ENCODE results near the gene MVB12B.

The MVB12B gene

DNA sequence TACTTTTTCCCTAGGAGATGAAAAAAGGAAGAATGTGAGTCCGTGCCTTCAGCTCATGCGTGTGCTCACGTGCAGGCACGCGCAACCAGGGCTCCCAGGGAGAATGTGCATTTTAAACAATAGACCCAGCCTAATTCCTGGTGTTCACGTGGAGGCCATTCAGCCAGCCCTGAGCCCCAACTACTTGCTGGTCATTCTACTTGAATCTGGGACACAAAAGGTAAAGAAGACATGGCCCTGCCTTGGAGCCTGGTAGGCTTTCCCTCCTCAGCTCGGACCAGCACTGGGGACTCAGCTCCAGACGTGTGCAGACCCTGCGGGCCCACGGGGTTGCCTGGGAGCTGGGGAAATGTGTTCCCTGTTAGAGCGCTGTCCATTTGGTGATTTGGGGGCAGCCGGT, 125.5 kb downstream of the MVB12B start:
- TF ChIP-seq, protein P1, sequence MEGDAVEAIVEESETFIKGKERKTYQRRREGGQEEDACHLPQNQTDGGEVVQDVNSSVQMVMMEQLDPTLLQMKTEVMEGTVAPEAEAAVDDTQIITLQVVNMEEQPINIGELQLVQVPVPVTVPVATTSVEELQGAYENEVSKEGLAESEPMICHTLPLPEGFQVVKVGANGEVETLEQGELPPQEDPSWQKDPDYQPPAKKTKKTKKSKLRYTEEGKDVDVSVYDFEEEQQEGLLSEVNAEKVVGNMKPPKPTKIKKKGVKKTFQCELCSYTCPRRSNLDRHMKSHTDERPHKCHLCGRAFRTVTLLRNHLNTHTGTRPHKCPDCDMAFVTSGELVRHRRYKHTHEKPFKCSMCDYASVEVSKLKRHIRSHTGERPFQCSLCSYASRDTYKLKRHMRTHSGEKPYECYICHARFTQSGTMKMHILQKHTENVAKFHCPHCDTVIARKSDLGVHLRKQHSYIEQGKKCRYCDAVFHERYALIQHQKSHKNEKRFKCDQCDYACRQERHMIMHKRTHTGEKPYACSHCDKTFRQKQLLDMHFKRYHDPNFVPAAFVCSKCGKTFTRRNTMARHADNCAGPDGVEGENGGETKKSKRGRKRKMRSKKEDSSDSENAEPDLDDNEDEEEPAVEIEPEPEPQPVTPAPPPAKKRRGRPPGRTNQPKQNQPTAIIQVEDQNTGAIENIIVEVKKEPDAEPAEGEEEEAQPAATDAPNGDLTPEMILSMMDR (conservative IDR thresholded peaks at IDR 0.05), result no peak
- no peak overlapping the region for H3K27ac ChIP-seq

DNA sequence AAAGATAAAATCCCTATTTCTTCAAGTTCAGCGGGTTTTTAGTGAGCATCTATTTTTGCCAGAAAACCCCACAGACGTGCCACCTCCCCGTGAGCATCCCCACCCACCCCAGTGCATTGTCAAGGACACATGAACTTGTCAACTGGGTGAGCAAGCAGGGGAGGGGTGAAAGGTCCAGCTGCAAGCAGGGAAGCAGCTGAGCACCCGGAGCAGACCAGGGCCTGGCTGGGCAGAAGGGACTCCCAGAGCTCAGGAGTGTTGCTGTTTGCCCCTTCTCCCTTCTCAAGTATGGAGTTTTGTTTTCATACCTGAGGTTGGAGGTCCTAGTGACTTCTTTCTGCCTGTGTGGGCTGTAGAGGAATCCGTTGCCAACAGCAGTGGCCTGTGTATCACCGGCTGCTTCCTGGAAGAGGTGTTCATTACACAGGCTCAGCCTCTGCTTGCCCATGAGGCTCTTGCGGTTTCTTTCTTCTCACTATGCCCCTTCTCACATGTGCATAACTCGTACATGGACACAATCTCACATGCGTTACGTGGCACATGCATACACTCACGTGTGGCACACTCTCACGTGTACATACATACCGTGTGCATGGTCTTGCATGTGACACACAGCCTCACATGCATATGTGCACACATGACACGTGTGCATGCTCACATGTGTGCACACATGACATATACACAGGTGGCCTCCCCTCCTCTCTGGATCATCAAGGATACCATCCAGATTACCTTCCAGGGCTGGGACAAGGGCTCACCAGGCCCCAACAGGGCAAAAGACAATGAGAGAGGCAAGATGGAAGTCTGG, 126.7 kb downstream of the MVB12B start:
- no peak overlapping the region for H3K27ac ChIP-seq
- TF ChIP-seq, protein P1 (conservative IDR thresholded peaks at IDR 0.05), result no peak

DNA sequence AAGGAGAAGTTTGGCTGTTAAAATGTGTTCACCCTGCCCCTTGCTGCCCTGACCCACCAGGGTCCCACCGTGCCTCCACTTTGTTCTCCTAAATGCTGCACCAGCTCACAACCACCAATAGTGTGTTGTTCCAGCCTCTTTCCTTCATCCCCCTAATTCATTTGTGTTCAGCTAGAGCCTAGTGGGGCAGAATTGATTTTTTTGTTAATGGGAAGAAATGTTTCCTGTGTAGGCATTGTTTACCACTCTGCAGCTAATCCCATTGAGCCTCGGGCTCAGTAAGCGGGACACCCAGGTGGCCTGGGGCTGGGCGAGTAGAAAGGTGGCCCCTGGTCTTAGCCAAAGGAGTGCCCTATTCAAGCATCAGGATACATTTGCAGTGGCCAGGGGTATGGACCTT, 127.6 kb downstream of the MVB12B start:
- TF ChIP-seq, protein P1 (conservative IDR thresholded peaks at IDR 0.05), result no peak
- no peak overlapping the region for H3K27ac ChIP-seq

DNA sequence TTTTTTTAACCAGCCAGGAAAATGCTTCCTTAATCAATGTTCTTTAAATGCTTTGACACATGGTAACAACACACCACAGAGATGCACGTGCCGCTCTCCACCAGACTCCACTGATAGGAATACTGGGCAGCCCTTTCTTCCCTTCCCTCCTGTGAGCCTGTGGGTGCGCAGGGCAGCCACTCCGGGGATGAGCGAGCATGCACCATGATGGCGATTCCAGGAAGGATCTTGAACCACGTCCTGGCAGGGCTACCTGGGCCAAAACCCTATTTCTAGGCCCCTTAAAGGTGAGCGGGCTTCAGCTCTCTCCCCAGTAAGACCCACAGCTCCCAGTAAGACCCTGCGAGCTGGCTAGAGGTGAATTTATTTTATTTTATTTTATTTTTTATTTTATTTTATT, 128.2 kb downstream of the MVB12B start:
- TF ChIP-seq, protein P1 (conservative IDR thresholded peaks at IDR 0.05), result no peak
- H3K27ac ChIP-seq, result no peak overlapping the region

DNA sequence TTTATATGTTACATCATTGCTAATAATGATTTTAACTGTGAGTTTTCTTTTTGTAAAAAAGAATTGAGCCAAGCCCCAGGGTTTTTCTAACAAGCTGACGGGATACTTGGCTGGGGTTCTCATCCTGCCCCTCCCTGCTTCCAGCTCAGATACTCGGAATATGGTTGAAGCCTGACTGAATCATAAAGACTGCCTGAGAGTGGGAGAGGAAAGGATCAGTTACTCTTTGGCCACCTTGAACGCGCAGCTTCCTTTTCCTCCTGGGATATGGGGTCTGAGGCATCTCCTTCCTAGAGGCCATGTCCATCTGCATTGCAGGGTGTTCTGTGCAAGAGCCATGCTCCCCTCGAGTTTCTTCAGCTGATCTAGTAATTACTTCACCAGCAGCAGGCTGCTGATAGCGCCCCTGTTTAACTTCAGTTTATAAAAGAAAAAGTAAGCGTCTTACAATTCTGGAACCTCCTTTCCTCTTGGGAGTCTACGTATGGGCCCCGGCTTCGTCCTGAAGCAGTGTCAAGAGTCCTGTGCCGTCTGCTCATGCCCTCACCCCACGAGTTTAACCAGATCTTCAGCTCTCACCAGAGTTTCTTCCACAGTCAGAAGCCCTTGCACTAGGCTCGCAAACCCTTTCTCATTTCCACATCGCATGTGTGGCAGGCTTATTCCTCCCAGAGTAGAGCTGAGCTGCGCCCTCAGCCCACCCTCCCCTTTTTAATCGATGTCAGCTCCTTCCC, 130.0 kb downstream of the MVB12B start:
- no peak overlapping the region for H3K27ac ChIP-seq
- TF ChIP-seq, protein P1 (conservative IDR thresholded peaks at IDR 0.05), result no peak

DNA sequence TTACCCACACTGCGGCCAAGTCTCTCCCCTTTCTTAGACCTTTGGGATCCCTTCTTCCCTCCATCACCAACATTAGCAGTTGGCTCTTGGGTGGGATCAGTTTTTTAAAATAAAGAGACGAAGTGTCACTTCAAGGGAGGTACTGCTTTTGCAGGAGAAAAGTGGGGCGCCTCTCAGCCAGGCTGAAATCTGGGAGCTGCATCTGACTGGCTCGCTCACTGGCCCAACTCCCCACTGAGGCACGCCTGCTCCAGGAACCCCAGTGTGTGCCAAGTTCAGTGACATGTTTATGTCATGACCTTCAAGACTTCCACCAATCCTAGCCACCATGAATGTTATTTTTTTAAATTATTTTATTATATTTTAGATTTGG, 130.5 kb downstream of the MVB12B start:
- no peak overlapping the region for H3K27ac ChIP-seq
- TF ChIP-seq, protein P1 (conservative IDR thresholded peaks at IDR 0.05), result no peak

DNA sequence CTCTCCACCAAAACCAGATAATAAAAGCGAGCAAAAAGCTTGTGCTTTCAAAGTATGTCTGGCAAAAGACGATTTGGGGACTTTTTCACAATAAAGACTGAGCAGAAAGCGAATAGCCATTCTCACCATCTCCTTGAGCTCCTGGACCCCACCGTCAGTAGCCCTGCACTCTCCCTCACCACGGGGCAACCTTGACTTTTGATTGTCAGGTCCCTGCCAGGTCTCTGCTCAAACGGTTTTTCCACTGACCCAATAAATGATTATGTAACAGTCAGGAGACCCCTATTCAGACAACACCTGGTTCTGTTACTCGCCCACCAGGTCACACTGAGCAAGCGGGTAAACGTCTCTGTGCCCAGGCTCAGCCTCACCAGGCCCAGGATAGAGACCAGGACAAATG, 131.3 kb downstream of the MVB12B start:
- no peak overlapping the region for H3K27ac ChIP-seq
- TF ChIP-seq, protein P1 (conservative IDR thresholded peaks at IDR 0.05), result no peak
